Measurements from ENCODE around the gene EZH2. TPM values are rescaled to one million over a fixed set of nuclear protein-coding genes. Genes with fewer than 3 reads are reported as not detected.

The EZH2 gene
- total RNA-seq, 1 donor from 2014 or later = 10.6 TPM

- Mint-ChIP-seq H3K9me3 (ENCODE audit: low read depth) (no peaks in the 10 kb centered on the region), H3K27me3 (ENCODE audit: low read depth) (no peaks in the 10 kb centered on the region), H3K4me3 (ENCODE audit: unreplicated experiment) (no peak overlapping the region), H3K27ac (ENCODE audit: unreplicated experiment) (no peak overlapping the region), H3K36me3 (ENCODE audit: low read depth) (no peaks in the 10 kb centered on the region), H3K4me1 (ENCODE audit: low read depth) (no peaks in the 10 kb centered on the region)
- DNase-seq (ENCODE audit: low spot score) = no peak
- TF ChIP-seq, protein P1, sequence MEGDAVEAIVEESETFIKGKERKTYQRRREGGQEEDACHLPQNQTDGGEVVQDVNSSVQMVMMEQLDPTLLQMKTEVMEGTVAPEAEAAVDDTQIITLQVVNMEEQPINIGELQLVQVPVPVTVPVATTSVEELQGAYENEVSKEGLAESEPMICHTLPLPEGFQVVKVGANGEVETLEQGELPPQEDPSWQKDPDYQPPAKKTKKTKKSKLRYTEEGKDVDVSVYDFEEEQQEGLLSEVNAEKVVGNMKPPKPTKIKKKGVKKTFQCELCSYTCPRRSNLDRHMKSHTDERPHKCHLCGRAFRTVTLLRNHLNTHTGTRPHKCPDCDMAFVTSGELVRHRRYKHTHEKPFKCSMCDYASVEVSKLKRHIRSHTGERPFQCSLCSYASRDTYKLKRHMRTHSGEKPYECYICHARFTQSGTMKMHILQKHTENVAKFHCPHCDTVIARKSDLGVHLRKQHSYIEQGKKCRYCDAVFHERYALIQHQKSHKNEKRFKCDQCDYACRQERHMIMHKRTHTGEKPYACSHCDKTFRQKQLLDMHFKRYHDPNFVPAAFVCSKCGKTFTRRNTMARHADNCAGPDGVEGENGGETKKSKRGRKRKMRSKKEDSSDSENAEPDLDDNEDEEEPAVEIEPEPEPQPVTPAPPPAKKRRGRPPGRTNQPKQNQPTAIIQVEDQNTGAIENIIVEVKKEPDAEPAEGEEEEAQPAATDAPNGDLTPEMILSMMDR (IDR thresholded peaks at IDR 0.05) = no peak
Observed at GRCh38 chr7:148838905-148839304, 45.2 kb downstream of the EZH2 start.

- H3K27ac Mint-ChIP-seq (ENCODE audit: unreplicated experiment) = no peak overlapping the region
- H3K27me3 Mint-ChIP-seq (ENCODE audit: low read depth) = no peaks in the 10 kb centered on the region
- H3K4me3 Mint-ChIP-seq (ENCODE audit: unreplicated experiment) = no peak overlapping the region
- H3K9me3 Mint-ChIP-seq (ENCODE audit: low read depth) = no peaks in the 10 kb centered on the region
- DNase-seq (ENCODE audit: low spot score) = no peak
- TF ChIP-seq, protein P1 (IDR thresholded peaks at IDR 0.05) = no peak
- no peaks in the 10 kb centered on the region for H3K4me1 Mint-ChIP-seq (ENCODE audit: low read depth)
- H3K36me3 Mint-ChIP-seq (ENCODE audit: low read depth) = no peaks in the 10 kb centered on the region
Observed at GRCh38 chr7:148835854-148836253, 48.2 kb downstream of the EZH2 start.

DNA sequence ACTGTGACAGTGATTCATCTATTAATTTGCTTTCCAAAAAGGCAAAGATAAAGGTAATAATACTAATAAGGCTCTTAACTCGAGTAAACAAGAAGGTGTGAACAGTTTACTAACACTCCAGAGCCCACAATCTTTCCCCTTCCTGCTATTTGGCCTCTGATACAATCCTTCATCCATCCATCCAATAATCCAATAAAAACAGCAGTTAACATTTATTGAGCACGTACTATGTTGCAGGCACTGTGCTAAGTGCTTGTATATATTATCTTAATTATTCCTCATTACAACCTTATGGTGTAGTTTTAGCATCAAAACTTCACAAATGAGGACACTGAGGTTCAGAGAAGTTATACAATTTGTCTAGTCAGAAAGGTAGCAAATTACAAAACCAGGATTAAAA, 49.5 kb downstream of the EZH2 start:
- Mint-ChIP-seq H3K4me1 (ENCODE audit: low read depth) (no peaks in the 10 kb centered on the region), H3K27ac (ENCODE audit: unreplicated experiment) (no peak overlapping the region), H3K27me3 (ENCODE audit: low read depth) (no peaks in the 10 kb centered on the region), H3K36me3 (ENCODE audit: low read depth) (no peaks in the 10 kb centered on the region), H3K4me3 (ENCODE audit: unreplicated experiment) (no peak overlapping the region), H3K9me3 (ENCODE audit: low read depth) (no peaks in the 10 kb centered on the region)
- no peak for DNase-seq (ENCODE audit: low spot score)
- TF ChIP-seq, protein P1 (IDR thresholded peaks at IDR 0.05) = no peak

GRCh38 chr7:148831782-148832181, 52.3 kb downstream of the EZH2 start:
- Mint-ChIP-seq H3K4me3 (ENCODE audit: unreplicated experiment) (no peak overlapping the region), H3K36me3 (ENCODE audit: low read depth) (peaks cover 1% of the 10 kb centered on the region), H3K27ac (ENCODE audit: unreplicated experiment) (no peak overlapping the region), H3K4me1 (ENCODE audit: low read depth) (no peaks in the 10 kb centered on the region), H3K9me3 (ENCODE audit: low read depth) (no peaks in the 10 kb centered on the region), H3K27me3 (ENCODE audit: low read depth) (no peaks in the 10 kb centered on the region)
- TF ChIP-seq, protein P1 (IDR thresholded peaks at IDR 0.05) = no peak
- DNase-seq (ENCODE audit: low spot score) = no peak

DNA sequence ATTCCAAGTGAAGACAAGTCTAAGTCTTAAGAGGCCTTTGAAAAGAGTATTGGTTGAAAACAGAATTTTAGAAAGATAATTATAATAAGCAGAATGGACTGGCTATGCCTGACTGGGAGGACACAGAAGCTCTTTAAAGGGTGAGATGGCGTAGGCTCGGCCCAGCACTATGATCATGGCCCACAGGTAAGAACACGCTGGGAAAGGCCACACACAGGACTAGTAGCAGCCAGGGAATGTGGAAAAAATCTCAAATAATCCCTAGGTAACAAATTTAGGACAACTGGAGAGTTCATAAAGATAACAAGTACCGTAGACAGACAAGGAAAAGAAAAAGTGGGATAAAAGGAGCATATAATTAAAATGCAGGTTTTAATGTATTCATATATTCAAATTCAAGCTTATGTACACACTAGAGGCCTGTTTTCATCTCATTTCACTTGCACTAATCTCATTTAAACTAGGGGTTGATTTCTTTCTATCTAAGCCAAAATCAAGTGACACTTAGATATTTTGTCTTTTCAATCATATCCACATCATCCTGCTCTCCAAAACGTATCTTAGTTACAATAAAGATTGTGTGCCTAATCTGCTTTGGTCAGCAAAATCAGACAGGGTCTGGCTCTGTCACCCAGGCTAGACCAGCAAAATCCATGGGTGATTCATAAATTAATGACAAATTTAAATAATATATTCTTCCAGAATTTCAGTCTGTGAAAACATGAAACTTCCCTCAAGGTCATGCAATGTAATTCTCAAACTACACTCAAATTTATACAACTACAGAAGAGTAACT, 53.0 kb downstream of the EZH2 start:
- DNase-seq (ENCODE audit: low spot score) = no peak
- H3K27me3 Mint-ChIP-seq (ENCODE audit: low read depth) = no peaks in the 10 kb centered on the region
- H3K27ac Mint-ChIP-seq (ENCODE audit: unreplicated experiment) = no peak overlapping the region
- H3K4me3 Mint-ChIP-seq (ENCODE audit: unreplicated experiment) = no peak overlapping the region
- TF ChIP-seq, protein P1 (IDR thresholded peaks at IDR 0.05) = no peak
- no peaks in the 10 kb centered on the region for H3K9me3 Mint-ChIP-seq (ENCODE audit: low read depth)
- peaks cover 4% of the 10 kb centered on the region for H3K36me3 Mint-ChIP-seq (ENCODE audit: low read depth)
- no peaks in the 10 kb centered on the region for H3K4me1 Mint-ChIP-seq (ENCODE audit: low read depth)

Data from chondrocyte (in vitro differentiated cells).